ENCODE data around the gene FYN.

The FYN gene

DNA sequence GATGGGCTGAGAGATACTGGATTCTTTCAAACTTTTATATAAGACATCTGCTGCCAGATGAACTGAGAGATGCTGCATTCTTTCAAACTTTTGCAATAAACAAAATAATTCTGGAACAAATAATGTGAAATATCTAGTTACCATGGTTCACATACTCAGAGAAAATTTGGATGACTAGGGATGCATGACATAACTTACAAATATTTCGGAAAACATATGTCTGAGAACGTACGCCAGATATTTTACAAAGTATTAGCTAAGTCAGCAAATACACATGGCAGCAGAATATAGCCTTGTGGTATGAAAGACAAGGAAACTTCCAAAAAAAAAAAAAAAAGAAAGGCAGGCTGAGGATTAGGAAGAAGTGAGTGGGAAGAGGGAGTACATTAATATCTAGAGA lies 154.3 kb downstream of the FYN start:
- no peak for DNase-seq

DNA sequence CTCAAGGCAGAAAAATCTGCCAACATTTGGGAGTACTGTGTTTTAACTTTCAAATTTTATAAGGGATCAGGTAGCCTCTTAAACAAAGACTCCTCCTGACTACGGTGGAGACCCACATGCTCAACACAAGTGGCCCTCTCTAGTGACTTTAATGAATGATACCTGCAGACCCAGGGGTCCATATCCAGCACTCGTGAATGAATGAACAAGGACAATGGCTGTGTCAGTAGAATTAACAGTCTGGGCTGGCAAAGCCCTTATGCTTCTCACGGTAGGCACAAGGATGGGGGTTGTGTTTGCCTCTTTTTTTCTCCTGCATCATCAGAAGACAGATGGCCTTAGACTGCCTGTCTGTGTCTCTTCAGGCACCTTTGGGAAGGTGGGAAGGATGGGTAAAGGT lies 154.9 kb downstream of the FYN start:
- DNase-seq = no peak

DNA sequence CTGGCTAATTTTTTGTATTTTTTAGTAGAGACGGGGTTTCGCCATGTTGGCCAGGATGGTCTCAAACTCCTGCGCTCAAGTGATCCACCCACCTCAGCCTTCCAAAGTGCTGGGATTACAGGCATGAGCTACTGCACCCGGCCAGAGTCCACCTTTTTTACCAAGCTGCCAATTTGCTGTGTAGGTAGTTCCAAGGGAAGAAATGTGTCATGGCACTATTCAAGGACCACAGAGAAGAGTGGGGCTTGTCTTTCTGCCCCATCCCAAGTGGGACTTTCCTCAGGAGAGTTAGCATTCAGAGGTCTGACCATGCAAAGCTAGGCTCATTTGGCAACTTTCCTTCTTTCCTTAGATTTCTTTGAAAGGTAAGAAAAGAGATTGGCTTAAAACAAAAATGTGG lies 155.6 kb downstream of the FYN start:
- DNase-seq = no peak

DNA sequence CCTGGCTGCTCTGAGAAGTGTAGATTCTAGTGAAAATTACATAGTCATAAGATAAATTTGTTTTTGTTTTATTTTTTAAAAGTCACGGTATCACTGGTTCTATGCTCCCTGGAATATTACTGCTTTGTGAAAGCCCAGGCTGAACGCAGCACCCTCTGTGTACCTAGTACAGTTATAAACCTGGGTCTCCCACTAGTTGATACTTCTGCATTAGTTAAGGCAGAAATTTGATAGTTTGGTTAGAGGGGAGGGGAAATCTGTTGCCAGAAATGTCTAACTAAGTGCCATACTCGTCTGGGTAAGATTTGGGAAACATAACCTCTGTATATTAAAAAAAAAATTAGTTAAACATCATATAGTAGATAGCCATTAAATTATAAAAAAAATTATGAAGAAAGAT lies 156.9 kb downstream of the FYN start:
- no peak for DNase-seq

DNA sequence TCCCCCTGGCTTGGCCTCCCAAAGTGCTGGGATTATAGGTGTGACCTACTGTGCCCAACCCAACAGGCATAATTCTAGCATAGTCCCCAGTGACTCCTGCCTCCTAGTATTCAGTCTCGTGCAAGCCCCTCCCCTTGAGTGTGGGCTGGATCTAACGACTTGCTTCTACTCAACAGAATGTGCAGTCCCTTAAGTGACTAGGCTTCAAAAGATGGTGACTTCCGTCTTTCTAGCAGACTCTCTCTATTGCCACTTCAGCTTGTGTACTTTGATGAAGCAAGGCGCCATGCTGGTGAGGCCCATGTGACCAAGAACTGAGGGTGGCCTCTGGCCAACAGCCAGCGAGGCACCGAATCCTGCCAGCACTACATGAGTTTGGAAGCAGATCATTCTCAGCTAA lies 157.9 kb downstream of the FYN start:
- no peak for DNase-seq

DNA sequence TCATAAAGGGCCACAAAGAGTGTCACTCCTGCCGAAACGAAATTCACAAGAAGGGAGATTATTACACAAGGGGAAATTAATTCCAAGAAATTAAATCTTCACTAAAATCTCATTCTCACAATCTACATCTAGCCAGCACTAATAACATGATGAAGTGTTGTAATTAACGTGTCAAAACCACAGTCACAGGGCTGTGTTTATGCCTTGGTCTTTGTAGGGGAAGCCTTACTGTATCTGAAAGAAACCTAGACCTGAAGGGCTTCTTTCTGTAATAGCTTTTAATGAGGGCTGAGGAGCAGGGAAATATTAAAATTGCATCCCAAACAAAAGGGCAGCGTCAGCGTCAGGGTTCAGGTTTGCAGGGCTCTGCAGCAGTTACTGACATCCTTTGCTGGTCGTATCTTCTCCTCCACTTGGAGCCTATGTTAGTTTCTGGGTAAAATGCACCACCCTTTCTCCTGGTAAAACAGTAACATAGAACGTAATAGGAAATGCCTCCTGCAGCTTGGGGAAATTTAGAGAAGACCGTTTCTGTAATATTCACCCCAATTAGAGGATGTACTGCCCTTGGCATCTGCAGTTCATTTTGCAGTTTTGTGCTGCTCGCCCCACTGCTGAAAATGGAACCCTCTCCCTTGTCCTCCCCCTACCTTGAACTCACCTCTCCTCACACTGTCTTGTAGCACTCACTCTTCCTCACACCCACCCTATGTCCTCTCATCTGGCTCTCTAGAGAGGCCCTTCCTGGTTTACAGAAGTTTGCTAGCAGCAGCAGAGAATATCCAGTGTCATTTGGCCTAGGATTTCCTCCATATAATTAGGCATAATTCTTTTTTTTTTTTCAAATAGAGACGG lies 158.6 kb downstream of the FYN start:
- DNase-seq = no peak

DNA sequence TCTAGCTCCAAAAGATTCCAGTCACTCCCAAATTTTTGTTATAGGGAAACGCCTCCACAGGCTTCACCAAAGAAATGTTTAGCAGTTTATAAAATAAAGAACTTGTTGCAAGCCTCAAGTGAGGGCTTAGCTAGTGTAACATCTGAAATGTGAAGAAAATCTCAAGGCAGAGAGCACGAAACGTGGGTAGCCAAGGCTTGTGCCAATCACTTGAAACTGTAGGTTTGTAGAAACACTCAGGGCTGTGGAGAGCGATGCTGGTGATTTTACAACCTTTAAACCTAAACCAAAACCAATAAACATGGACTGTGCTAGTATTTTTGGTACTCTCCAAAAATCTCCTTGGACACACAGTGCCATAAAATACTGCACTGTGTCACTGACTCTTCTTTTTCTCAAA lies 159.4 kb downstream of the FYN start:
- no peak for DNase-seq

DNA sequence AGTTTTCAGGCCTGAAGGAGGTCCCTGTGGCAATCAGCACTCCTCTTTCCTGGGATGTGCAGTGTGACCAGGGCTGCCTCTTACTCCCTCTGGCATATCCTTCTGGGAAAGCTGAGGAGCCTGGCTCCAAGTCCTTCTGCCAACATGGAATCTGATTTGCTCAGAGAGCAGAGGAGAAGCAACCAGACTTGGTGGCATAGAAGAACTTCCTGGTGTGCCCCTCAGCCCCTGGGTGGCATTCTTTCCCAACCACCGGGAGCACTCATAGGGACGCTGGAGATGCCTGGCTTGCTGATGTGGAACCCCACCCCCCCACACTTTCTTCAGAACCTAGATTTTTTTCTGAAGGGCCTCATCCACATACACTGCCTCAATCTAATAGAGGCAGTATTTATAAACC lies 160.0 kb downstream of the FYN start:
- no peak for DNase-seq

DNA sequence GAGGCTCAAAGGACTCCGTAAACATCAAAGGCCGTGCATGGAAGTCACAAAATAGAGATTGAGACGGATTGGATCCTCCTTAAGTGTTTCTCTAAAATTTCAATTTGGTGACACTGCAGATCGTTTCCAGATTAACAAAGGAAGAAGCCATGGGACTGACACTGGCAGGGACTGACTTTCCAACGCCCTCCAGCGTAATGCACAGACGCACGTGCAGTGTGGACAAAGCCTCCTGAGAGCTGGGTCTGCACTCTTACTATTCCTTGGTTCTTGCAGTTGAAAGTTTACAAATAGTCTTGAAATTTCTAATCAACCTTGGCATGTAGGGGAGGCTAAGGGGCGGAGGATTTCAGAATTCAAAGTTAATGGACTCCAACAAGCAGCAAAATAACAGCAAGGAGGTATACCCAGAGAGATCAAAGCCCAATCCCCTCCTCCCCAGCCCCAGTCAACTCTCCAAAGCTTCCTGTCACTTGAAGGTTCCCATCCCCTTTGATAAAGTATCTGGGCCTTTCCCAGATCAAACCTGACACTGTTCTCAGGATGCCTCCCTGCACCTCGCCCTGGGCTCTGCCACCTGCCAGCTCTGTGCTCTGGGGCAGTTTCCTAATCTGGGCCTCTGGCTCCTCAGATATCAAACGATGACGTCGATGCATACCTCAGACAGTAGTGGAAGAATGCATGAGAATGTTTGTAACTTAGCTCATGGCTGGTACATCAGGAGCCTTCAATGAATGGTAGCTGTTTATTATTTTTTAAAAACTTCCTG lies 161.1 kb downstream of the FYN start:
- no peak for DNase-seq

DNA sequence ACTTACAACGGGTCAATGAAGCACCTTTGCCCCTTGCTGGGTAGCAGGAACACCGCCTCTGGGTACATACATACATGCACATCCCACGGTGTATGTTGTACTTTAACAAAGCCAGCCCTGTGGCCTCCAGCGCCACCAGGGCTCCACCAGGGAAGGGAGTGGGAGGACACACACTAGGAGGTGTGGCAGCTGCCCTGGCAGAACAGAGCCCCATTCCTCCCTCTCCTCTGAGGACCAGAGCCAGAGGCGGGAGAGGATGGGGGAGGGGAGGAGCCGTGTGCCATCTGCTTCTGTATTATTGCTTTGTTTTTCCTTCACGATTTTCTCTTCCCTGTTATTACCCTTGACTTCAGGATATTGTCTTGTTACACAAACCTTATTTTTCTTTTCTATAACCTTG lies 161.8 kb downstream of the FYN start:
- DNase-seq = no peak

DNA sequence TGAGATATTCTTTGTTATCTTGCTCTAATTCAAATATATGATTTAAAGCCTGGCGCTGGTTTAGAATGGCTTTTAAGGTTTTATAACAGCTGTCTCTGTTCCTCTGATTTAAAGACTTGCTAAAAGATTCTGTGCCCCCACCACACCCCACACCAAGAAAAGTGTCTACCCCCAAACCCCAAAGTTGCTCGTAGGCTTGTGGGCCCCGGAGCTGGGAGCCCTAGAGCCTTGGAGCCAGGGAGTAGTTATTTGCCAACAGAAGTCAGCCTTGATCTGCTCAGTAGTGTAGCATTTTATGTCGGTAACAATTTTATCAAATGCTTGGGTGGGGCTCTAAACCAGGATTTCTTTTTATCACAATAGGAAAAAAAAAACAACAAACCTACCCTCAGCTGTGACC lies 162.3 kb downstream of the FYN start:
- no peak for DNase-seq

DNA sequence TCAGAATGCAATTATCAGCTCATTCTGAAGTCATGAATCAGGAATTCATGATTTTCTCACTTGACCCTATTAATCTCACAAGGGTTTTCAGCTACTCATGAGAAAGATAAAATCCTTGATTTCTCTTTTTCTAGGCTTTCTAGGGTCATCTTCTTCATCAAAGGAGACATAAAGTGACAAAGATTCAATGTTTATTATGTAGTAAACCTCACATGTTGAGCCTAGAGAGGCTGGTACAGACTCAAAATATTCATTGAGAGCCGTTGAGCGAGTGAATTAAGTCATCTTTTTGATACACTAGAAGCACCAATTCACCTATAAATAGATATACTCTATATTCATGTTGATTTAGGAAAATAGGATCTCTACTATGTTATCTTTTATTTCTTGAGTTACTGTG lies 162.8 kb downstream of the FYN start:
- DNase-seq = no peak

DNA sequence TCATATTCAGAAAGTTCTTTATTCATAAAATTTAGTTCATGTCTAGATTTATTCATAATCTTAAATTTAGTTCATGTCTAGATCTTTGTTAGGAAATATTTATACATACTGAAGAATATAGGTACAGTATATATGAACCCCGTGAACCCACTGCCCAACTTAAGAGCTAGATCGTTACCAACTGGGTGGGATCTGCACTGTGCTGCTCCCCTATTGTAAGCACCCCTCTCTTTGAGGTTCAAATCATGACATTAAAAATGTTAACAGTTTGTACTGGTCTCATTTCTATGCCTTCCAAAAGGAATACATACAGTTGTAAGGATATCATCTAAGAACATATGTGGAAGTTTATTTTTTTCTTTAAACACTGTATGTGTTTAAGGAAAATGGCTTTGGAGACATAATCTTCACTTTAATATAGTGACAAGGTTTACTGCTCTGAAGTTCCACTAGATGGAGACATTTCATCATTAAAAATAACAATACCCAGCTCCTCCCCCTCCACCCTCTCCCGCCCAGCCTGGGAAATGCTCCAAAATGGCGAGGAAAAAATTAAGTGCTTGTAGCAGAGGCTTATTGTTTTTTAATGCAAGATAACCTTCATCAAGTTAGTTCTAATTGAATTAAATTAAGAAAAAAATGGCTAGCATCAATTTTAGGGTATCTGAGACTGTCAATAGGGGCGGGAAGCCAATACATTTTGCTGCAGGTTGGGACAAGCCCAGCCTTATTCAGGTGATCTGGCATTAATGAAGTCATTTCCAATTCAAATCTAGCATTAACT lies 163.4 kb downstream of the FYN start:
- peak; percentile 75 to 78 for DNase-seq

DNA sequence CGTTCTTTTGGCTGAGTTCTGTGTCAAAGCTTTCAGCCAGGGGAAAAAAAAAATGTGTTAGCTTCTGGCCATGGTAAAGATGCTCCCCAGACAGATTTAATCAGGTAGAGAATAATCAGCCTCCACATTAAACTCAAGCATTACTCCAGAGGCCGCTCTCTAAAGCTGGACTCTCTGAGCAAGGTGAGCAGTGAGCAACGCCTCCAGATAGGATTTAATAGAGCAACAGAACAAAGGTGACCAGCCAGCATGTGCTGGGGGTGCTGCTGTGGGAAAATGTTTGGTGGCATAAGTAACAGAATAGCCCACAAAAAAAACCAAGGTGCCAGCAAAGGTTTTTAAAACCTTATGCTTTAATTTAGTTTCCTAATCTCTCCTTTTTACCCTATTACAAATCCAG lies 164.1 kb downstream of the FYN start:
- DNase-seq = no peak

DNA sequence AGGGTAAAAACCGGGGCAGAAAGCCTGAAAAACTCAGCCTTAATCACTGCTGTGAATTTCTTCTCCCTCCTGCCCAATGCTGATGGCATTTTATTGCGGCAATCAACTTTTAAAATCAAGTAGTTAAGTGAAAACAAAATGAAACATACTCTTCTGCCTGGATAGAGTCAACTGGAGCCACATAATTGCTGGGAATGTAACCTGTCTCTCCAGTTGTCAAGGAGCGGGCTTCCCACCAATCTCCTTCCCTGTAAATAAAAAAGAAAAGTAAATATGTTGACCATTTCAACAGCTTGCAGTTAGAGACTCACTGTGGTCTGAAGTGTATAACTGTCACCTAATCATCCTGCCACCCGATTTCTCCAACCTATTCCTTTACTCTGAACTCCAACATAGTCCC lies 165.5 kb downstream of the FYN start:
- DNase-seq = no peak

DNA sequence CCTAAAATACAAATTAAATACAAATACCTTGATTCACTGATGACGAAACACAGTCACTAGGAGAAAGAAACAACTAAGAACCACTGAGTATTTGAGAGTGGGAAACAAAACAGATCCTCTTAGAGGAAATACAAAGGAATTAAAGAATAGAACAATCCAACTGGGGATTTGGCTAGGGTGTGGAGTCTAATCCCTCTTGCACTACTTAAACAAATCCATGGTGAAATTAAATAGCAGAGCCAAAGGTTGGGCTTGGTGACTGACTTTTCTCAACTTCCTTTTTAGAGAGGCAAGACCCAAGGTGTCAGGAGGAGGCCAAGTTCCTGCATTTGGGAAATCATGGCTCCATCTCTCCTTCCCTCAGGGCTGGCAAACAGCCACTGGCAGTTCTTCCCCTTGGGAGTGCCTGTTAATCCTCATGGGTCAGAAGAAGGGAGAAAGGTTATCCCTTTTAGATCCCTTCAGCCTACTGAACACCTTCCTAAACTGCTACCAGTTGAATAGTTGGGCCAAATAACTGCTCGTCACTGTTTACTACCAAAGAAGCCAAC lies 166.3 kb downstream of the FYN start:
- DNase-seq = no peak

DNA sequence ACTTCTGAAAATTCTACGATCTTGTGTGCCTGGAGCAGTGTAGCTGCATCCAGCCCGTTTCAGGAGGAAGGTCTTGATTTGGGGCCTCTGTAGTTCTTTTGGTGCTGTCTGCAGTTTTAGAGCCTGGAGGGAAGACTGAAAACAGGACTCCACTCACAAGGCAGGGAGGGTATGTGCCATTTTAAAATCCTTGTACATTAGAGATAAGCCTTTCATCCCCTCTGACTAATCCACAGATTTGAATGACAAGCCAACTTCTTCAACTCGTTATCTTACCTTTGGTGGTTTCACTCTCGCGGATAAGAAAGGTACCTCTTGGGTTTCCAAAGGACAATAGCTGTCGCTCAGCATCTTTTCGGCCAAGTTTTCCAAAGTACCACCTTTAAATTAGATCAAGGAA lies 169.5 kb downstream of the FYN start:
- DNase-seq = no peak

DNA sequence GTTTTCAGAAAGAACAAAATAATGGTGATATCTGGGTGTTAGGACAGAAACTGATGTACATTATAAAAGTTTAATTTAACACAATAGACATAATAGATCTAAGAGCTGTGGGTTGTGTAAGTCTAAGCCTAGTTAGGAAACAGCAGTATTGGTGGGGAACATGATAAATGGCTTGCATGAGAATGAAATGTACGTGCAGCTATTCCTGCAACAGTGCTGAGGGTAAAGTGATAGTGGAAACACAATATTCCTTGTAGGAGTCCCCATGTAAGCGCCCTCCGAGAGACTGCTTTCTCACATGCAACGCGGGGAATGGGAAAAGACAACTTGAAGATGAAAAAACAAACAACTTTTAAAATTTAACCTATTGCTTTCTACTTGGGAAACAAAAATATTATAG lies 171.0 kb downstream of the FYN start:
- DNase-seq = no peak

DNA sequence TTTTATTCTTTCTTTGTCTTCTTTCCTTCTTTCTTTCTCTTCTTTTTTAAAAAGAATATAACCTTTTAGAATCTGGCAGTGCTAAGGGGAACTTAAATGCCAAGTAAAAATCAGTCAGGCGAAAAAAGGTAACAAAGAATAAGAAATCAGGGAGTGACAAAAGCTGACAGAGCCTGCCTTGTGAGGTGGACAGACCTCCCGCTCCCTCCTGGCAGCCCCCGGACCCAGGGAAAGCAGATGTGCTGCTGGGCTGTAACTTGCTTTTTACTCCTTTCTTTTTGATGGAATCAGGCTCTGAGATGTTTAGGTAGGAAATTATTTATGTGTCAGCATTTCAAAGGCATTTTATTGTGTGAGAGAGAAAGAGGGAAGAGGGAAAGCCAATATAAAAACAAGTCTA lies 172.1 kb downstream of the FYN start:
- no peak for DNase-seq

DNA sequence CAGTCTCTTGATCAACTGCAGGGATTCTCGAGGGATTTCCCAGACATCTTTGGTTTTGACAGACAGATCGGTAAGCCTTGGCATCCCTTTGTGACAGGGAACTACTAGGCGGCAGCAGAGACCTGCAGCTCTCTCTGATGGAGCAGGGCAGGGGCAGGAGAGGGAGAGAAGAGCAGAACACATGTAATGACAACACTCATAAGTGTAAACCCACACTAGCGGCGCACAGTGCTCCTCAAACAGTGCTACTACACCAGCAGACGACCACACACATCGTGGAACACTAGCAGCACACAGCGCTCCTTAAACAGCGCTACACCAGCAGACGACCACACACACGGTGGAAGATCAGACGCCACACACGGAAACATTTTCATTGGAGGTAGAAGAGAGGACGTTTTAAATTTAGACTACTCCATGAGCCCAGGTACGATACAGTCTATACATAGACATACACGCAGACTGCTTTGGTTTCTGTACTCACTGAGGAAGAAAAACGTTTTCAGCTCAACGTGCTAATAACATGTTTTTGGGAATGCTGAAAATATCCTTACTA lies 173.0 kb downstream of the FYN start:
- no peak for DNase-seq

DNA sequence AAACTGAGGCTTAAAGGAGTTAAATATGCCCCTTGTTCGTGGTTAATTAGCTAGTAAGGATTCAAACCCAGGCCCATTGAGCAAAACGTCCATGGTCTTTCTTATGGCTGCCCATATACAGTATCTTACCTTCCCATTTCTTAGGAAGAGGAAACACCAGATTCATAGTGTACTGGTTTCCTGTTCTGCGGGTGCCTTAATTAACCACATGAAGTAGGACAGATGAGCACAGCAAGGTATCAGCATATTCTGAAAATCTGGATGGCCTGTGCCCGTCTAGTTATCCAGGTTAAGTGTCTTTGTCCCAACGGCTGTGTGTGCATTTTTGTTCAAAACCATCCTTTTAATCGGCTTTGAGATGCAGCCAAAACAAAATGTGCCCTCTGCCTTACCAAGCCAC lies 174.1 kb downstream of the FYN start:
- DNase-seq = no peak

DNA sequence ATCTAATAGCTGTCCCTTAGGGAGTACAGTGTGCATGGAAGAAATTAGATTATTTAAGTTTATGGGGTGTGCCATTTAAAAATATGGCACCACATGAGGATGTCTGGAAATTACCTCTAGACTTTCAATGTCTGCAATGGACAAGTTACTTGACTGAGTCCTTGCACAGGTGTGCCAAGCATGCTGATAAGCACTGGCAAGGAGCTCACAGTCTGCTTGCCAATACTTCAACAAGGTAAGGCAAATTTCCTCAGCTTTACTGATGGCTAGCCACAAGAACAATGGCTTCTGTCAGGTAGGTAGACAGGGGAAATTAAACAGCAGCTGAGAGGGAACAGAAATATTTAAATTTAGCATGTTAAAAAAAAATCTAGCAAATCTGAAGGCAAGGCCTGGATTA lies 176.4 kb downstream of the FYN start:
- no peak for DNase-seq

All from Kasumi-1 (cell line).